Gastrocnemius medialis (tissue), 4 donors: Measurements from ENCODE around the gene IRAK2. TPM values are rescaled to one million over a fixed set of nuclear protein-coding genes. Genes with fewer than 3 reads are reported as not detected.

ENCODE experiments used
- ATAC-seq, 2 donors: fragments of 150-250 bp; one replicate each; pipeline ENCODE4 v1.9.1; 2016
- DNase-seq, 2 donors: peaks; one replicate each; pipeline ENCODE4 v3.0.0-alpha.2; 2019
- H3K27ac ChIP-seq, 4 donors: fragments of 200-600 bp; sonication (generic); 1 replicate in 1 of 4; 2 replicates in 3 of 4; pipeline ENCODE4 v1.5.1; 2016 to 2018; ENCODE audit warnings: mild to moderate bottlenecking in 2 of 4, moderate library complexity in 1 of 4
- H3K27me3 ChIP-seq, 3 donors: fragments of 200-600 bp; sonication (generic) in 2 of 3; 1 replicate in 1 of 3; 2 replicates in 2 of 3; pipeline versions ENCODE4 v1.5.1 to v1.6.0; 2016 to 2019; ENCODE audit warnings: mild to moderate bottlenecking in 1 of 3, moderate library complexity in 1 of 3
- H3K36me3 ChIP-seq, 2 donors: fragments of 200-600 bp; sonication (generic) in 1 of 2; one replicate each; pipeline ENCODE4 v1.5.1; 2017 to 2018
- H3K4me1 ChIP-seq, 2 donors: fragments of 200-600 bp; sonication (generic) in 1 of 2; one replicate each; pipeline ENCODE4 v1.5.1; 2016 to 2017; ENCODE audit warnings: mild to moderate bottlenecking in 2 of 2
- H3K4me3 ChIP-seq, 4 donors: fragments of 200-600 bp; sonication (generic) in 3 of 4; 1 replicate in 1 of 4; 2 replicates in 3 of 4; pipeline ENCODE4 v1.5.1; 2016 to 2019; ENCODE audit warnings: mild to moderate bottlenecking in 2 of 4
- H3K9me3 ChIP-seq, 3 donors: fragments of 200-600 bp; sonication (generic) in 2 of 3; 1 replicate in 1 of 3; 2 replicates in 2 of 3; pipeline ENCODE4 v1.5.1; 2016 to 2019
- POLR2A ChIP-seq, 2 donors: fragments of 450-650 bp; IDR thresholded peaks; one replicate each; pipeline ENCODE4 v1.6.1; 2017; ENCODE audit warnings: antibody characterized with exemption in 2 of 2, mild to moderate bottlenecking in 2 of 2, moderate library complexity in 2 of 2
- in situ Hi-C, 4 donors: fragments of 200-750 bp; cut with MboI; loops; one replicate each; pipeline versions ENCODE4 v1.15.0 to v1.8.0; 2017; ENCODE audit warnings: low sequenced_read_pairs in 4 of 4
- intact Hi-C: fragments of 100-400 bp; cut with DNase I; formaldehyde crosslinking; loops from one replicate; pipeline ENCODE4 v1.15.1; 2023; ENCODE audit warnings: low total_unique reads
- total RNA-seq, 4 donors: library from RNA; depleted of rRNA; stranded (reverse); fragments of >200 nt; gene quantifications; one replicate each; pipeline versions ENCODE4 v1.1.0 to v1.2.3, GENCODE V29; 2016
- TF ChIP-seq, protein P1 (sequence below), 5 experiments: fragments of 450-650 bp in 3 of 5; fragments of 200-600 bp in 2 of 5; sonication (generic) in 2 of 5; IDR thresholded peaks in 4 of 5; conservative IDR thresholded peaks in 1 of 5; 1 replicate in 4 of 5; 2 replicates in 1 of 5; pipeline ENCODE4 v1.5.1; 2016 to 2019; ENCODE audit warnings: antibody characterized with exemption in 5 of 5, mild to moderate bottlenecking in 3 of 5, moderate library complexity in 3 of 5

IRAK2 gene
- total RNA-seq, 4 donors from 2014 or later = 21.9 to 42.0 (median 25.8) TPM

DNA sequence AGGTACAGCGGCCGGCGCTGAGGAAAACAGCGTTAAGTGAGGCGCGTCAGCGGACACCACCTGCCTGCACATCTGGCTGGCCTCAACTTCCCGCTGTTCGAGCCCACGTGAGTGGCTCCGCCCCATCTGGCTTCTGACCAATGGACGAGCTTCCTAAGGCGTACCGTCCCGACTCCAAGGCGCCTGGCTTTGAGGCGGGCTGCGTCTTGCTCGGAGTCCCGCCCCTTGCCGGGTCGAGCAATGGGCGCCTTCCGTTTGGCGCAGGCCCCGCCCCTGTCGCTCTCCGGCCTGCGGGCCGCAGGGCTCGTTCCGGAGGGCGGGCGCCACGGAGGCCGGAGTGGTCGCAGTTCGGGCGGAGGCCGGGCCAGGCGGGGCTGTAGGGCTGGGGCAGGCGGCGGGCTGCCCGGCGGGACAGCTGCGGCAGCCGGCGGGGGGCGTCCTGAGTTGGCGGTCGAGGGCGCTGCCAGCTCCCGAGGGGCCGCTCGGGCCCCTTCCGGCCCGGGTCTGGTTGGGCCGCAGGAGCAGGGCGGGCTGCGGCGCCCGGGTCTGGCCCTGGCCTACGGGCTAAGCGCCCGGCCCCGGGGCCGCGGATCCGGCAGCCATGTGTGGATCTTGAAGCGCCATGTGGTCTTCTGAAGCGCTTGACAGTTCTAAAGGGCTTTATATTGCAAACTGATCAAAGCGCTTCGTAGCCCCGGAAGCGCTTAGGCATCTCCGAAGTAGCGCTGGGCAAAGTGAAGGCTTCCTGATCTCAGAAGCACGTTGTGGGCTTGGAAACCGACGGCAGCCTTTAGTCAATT lies 83.7 kb downstream of the IRAK2 start, which contains the start of gene TATDN2:
TSS of gene TATDN2 (plus strand) at position 276 of the 800 bp plus-strand sequence. CDS start 742 bp downstream, outside the sequence.
- H3K9me3 ChIP-seq = no peaks in the 10 kb centered on the region
- ATAC-seq (peak; percentile 95), DNase-seq (peak; percentile 97)
- peak; percentile 93 for TF ChIP-seq POLR2A (IDR thresholded peaks at IDR 0.05)
- TF ChIP-seq, protein P1, sequence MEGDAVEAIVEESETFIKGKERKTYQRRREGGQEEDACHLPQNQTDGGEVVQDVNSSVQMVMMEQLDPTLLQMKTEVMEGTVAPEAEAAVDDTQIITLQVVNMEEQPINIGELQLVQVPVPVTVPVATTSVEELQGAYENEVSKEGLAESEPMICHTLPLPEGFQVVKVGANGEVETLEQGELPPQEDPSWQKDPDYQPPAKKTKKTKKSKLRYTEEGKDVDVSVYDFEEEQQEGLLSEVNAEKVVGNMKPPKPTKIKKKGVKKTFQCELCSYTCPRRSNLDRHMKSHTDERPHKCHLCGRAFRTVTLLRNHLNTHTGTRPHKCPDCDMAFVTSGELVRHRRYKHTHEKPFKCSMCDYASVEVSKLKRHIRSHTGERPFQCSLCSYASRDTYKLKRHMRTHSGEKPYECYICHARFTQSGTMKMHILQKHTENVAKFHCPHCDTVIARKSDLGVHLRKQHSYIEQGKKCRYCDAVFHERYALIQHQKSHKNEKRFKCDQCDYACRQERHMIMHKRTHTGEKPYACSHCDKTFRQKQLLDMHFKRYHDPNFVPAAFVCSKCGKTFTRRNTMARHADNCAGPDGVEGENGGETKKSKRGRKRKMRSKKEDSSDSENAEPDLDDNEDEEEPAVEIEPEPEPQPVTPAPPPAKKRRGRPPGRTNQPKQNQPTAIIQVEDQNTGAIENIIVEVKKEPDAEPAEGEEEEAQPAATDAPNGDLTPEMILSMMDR (IDR thresholded peaks at IDR 0.05 in 4 of 5, conservative IDR thresholded peaks at IDR 0.05 in 1 of 5) = no peak
- peaks cover 0 to 33% of the 10 kb centered on the region in 2 donors for H3K36me3 ChIP-seq
- intact Hi-C loops = loop anchor here (1.0 to 2.0 kb wide), 3 partner anchors 60 to 133 kb away; partner anchors contain the start of genes BRK1 and SEC13
- peak within 1 kb of the TSS; percentile 77 to 96 (median 84) for H3K27ac ChIP-seq
- no peaks in the 10 kb centered on the region for H3K27me3 ChIP-seq
- peaks cover 24% of the 10 kb centered on the region in 2 donors for H3K4me1 ChIP-seq
- in situ Hi-C loops = no loop called here
- H3K4me3 ChIP-seq = peak within 1 kb of the TSS; percentile 60 to 92 (median 81)

DNA sequence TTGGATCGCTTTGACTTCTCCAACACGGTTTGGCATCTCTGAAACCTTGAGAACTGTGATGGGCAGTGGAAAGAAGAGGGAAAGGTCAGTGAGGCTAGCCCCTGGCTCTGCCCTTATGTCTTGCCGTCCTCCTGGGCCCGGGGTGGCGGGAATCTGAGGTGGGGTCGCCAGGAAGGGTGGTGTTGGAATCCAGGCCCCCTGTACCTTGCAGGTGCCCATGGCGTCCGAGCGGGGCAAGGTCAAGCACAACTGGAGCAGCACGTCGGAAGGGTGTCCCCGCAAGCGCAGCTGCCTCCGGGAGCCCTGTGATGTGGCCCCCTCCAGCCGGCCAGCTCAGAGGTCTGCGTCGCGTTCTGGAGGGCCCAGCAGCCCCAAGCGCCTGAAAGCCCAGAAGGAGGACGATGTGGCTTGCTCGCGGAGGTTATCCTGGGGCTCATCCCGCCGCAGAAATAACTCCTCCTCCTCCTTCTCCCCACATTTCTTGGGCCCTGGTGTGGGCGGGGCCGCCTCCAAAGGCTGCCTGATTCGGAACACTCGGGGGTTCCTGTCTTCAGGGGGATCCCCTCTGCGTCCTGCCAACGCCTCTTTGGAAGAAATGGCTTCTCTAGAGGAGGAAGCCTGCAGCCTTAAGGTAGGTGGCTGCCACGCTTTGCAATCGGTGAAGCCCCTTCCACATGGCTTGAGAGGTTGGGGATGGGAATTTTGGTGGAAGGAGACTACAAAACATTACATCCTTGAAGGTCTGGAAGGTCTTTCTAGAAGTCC lies 84.4 kb downstream of the IRAK2 start:
- Histone ChIP-seq H3K4me1 (peaks cover 24% of the 10 kb centered on the region in 2 donors), H3K4me3 (peak overlapping the region; percentile 60 to 92 (median 81)), H3K27ac (peak overlapping the region; percentile 77 to 96 (median 84)), H3K36me3 (peaks cover 0 to 35% of the 10 kb centered on the region in 2 donors), H3K9me3 (no peaks in the 10 kb centered on the region), H3K27me3 (no peaks in the 10 kb centered on the region)
- no peak for TF ChIP-seq POLR2A (IDR thresholded peaks at IDR 0.05)
- TF ChIP-seq, protein P1 (IDR thresholded peaks at IDR 0.05 in 4 of 5, conservative IDR thresholded peaks at IDR 0.05 in 1 of 5) = no peak
- DNase-seq (no peak), ATAC-seq (peak in 1 of 2 donors; percentile 6)
- in situ Hi-C loops (no loop called here), intact Hi-C loops (loop anchor here (1.0 to 2.0 kb wide), 3 partner anchors 60 to 134 kb away; partner anchors contain the start of genes BRK1 and SEC13)

DNA sequence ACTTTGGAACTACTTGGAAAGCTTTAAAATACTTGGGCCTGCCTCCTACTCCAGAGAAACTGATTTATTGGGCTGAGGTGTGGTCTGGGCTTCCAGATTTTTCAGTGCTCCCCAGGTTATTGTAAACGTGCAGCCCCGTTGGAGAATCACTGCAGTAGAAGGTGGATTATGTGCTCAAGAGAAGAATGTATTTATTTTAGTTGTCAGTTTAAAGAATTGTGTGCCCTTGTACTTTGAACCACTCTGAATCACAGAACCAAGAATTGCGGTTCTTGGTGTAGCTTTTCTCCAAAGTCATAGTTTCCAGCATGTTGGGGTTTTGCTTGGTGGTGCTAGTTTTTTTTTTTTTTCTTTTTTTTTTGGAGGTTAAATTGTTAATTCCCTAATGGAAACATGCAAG lies 85.1 kb downstream of the IRAK2 start:
- in situ Hi-C loops (no loop called here), intact Hi-C loops (loop anchor here (2.0 kb wide), 1 partner anchor 61 kb away; no protein-coding TSS in a partner anchor)
- Histone ChIP-seq H3K4me3 (peak overlapping the region; percentile 60 to 92 (median 81)), H3K27ac (peak overlapping the region; percentile 77 to 96 (median 84)), H3K27me3 (no peaks in the 10 kb centered on the region), H3K4me1 (peaks cover 24% of the 10 kb centered on the region in 2 donors), H3K9me3 (no peaks in the 10 kb centered on the region), H3K36me3 (peaks cover 0 to 31% of the 10 kb centered on the region in 2 donors)
- TF ChIP-seq POLR2A (IDR thresholded peaks at IDR 0.05) = no peak
- TF ChIP-seq, protein P1 (IDR thresholded peaks at IDR 0.05 in 4 of 5, conservative IDR thresholded peaks at IDR 0.05 in 1 of 5) = no peak
- ATAC-seq (no peak), DNase-seq (no peak)

DNA sequence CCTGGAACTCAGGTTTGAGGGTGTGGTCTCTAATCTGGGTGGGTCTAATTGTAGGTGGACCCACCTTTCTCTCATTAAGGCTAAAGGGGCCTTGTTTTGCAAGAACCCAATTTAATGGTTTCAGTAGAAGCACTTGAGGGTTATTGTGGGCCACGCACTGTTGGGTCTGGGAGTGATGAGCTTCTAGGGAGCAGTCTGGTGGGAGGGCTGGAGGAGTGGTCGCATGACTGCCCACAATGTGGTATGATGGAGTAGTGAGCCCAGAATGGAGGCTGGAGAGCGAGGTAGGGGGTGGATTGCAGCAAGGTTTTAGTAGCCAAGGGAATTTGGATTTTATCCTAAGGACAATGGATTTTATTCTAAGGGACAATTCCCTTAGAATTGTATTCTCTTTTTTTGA lies 86.3 kb downstream of the IRAK2 start:
- no peak overlapping the region for H3K27ac ChIP-seq
- H3K4me1 ChIP-seq = peaks cover 24% of the 10 kb centered on the region in 2 donors
- no peak overlapping the region for H3K4me3 ChIP-seq
- in situ Hi-C loops = no loop called here
- H3K9me3 ChIP-seq = no peaks in the 10 kb centered on the region
- no peaks in the 10 kb centered on the region for H3K27me3 ChIP-seq
- DNase-seq (no peak), ATAC-seq (no peak)
- H3K36me3 ChIP-seq = peaks cover 0 to 30% of the 10 kb centered on the region in 2 donors
- TF ChIP-seq, protein P1 (IDR thresholded peaks at IDR 0.05 in 4 of 5, conservative IDR thresholded peaks at IDR 0.05 in 1 of 5) = no peak
- TF ChIP-seq POLR2A (IDR thresholded peaks at IDR 0.05) = no peak
- intact Hi-C loops = no loop called here
